Cardiac fibroblast (primary cell): ENCODE data around the gene PREX1.

ENCODE experiments used
- DNase-seq, 2 donors: peaks; one replicate each; pipeline versions ENCODE4 v3.0.0 to v3.0.0-alpha.2; 2010; ENCODE audit warnings: low read depth in 2 of 2
- H3K4me3 ChIP-seq, 2 donors: replicated peaks in 1 of 2; 1 replicate in 1 of 2; 2 replicates in 1 of 2; pipeline ENCODE4 v1.5.1; 2011; ENCODE audit warnings: low read depth in 2 of 2, low read length in 2 of 2, mild to moderate bottlenecking in 2 of 2, moderate library complexity in 1 of 2
- TF ChIP-seq, protein P1 (sequence below): IDR thresholded peaks from one replicate; pipeline ENCODE4 v1.5.1; 2011; ENCODE audit warnings: low read depth, mild to moderate bottlenecking, low read length, inconsistent platforms

PREX1 gene

DNA sequence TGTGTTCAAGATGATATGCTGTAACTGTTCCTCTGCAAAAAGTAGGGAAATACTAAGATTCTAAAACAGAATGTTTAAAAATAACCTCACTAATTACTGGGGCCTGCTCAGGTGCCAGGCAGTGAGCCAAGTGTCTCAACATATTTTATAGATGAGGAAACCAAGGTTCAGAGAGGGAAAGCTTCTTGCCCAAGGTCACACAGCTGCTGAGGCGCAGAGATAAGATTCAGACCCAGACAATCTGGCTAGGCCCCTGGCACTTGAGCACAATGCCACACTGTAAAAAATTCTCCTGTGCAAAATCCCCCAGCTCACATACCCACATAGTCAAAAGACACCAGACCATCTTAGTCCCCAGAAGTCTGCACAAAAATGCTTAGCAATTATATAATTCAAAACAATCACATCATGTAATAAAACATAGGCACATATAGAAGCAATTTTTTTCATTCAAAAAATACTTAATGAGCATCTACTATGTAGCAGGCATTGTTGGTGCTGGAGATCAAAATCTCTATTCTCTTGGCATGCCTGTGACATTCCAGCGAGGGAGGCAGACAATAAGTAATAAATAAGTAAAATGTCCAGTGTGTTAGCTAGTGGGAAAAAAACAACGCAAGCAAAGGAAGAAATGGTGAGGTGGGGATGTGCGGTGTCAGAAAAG, 10.3 kb downstream of the PREX1 start:
- DNase-seq = no peak
- no peak overlapping the region for H3K4me3 ChIP-seq
- TF ChIP-seq, protein P1, sequence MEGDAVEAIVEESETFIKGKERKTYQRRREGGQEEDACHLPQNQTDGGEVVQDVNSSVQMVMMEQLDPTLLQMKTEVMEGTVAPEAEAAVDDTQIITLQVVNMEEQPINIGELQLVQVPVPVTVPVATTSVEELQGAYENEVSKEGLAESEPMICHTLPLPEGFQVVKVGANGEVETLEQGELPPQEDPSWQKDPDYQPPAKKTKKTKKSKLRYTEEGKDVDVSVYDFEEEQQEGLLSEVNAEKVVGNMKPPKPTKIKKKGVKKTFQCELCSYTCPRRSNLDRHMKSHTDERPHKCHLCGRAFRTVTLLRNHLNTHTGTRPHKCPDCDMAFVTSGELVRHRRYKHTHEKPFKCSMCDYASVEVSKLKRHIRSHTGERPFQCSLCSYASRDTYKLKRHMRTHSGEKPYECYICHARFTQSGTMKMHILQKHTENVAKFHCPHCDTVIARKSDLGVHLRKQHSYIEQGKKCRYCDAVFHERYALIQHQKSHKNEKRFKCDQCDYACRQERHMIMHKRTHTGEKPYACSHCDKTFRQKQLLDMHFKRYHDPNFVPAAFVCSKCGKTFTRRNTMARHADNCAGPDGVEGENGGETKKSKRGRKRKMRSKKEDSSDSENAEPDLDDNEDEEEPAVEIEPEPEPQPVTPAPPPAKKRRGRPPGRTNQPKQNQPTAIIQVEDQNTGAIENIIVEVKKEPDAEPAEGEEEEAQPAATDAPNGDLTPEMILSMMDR = no peak

DNA sequence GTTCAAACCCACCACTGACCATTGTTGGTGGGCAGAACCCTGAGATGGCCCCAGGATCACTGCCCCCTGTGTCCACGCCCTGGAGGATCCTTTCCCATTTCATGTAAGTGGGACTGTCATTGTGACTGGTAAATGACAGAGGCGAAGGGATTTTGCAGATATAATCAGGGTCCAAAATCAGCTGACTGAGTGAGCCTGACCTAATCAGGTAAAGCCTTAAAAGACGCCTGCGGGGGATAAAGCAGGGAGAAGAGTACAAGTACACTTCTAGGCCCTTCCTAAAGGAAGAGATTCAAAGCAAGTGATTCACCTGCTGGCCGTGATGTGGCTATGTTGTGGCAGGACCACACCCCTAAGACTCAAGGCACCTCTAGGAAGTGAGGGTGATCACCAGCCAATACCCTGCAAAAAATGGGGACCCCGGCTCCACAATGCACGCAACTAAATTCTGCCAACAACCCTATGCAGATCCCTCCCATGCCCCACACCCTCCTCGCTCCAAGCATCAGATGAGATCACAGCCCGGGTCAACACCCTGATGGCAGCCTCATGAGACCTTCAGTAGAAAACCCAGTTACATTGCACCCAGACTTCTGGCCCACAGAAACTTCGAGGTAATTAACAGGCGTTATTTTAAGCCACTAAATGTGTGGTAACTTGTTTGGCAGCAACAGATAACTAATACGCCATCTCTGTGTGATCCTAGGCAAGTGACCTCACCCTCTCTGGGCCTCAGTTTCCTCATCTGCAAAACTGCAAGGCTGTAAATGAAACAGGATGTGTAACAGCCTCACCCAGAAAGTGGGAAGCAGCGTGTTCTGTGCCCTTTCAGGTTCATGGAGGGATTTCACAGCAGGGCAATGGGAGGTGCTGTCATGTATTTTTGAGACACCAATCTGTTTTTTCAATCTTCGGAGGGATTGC, 11.3 kb downstream of the PREX1 start:
- TF ChIP-seq, protein P1 = no peak
- H3K4me3 ChIP-seq = no peak overlapping the region

DNA sequence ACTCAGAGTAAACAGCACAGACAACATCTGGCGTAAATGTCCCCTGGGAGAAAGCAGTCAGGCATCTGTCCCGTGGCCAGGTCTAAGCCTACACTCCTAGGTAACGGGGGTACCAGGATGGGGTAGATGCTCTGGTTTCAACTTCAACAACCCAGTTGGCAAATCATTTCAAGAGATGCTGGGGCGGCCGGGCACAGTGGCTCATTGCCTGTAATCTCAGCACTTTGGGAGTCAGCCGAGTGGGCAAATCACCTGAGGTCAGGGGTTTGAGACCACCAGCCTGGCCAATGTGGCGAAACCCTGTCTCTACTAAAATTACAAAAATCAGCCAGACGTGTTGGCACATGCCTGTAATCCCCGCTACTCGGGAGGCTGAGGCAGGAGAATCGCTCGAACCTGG, 12.3 kb downstream of the PREX1 start:
- TF ChIP-seq, protein P1 = no peak
- no peak for DNase-seq
- H3K4me3 ChIP-seq = no peak overlapping the region

More for the DNA sequence above, 11.3 kb downstream of the PREX1 start:
- DNase-seq = no peak

DNA sequence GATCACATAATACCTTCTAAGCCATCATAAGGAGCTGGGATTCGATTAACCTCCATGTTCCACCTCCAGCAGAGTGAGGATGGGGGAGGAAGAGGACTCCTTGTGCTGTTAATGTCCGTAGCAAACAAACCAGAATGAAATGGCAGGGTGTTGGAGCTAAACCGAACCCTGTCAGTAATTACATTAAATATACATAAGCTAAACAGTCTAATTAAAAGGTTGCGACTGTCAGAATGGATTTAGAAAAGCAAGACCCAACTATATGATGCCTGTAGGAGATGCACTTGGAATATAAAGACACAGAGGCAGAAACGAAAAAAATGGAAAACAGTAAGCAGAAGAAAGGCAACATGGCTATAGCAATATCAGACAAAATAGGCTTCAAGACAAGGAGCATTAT, 13.2 kb downstream of the PREX1 start:
- H3K4me3 ChIP-seq = no peak overlapping the region
- DNase-seq = no peak
- TF ChIP-seq, protein P1 = no peak

DNA sequence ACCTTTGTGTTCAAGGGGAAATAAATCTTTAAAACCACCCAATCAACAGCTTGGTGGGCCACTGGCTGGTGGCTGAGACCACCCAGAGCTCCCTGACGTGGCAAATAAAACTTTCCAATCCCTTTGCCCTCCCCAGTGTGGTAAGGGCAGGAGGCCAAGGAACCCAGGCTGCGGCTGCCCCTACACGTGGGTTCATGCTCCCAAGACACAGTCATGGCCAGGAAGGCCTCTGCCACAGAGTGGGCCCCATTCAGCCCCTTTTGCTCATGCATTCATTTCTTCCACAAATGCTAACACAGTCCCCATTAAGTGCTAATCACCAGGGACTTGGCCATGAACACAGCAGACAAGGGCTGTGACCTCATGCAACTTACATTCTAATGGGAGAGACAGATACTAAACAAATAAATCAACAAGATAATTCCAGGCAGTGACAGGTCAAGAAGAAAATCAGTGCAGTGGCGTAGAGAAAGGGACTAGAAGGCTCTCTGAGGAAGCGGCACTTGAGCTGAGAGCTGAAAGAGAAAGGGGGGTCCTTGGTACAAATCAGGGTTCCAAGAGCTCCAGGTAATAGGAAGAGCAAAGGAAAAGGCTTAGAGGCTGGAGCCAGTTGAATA, 13.8 kb downstream of the PREX1 start:
- no peak for DNase-seq
- TF ChIP-seq, protein P1 = no peak

DNA sequence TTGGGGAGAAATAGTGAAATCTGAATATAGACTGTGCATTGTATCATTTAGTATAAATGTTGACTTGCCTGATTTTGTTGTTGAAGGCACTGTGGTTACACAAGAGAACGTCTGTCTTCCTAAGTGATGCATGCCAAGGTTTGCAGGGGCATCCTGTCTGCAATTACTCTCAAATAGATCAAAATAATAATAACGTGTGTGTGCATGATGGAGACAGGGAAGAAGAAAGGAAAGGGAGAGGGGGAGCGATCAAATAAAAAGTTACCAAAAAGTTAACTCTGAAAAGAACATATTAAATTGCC, 14.4 kb downstream of the PREX1 start:
- no peak for DNase-seq
- TF ChIP-seq, protein P1 = no peak
- no peak overlapping the region for H3K4me3 ChIP-seq

More for the DNA sequence above, 13.8 kb downstream of the PREX1 start:
- H3K4me3 ChIP-seq = no peak overlapping the region
